CD4-positive, alpha-beta T cell (primary cell): ENCODE data around the gene NCAM2. TPM values are rescaled to one million over a fixed set of nuclear protein-coding genes. Genes with fewer than 3 reads are reported as not detected.

Source experiments
- ATAC-seq: fragments of 200-7000 bp; cut with Tn5 transposase; one replicate; pipeline ENCODE4 v1.10.0; 2022; ENCODE audit warnings: mild to moderate bottlenecking; ENCODE audit not compliant: poor library complexity
- CTCF ChIA-PET: fragments of 350-600 bp; sonication (Branson Sonifier 250); formaldehyde crosslinking; loops from one replicate; lab custom pipeline; 2021; ENCODE audit warnings: antibody characterized with exemption, inconsistent platforms; lab: Charles Lee
- POLR2A ChIA-PET: fragments of 350-600 bp; sonication (Branson Sonifier 250); formaldehyde crosslinking; loops from one replicate; lab custom pipeline; 2021; ENCODE audit warnings: antibody characterized with exemption, inconsistent platforms; lab: Charles Lee
- DNase-seq, 14 experiments: peaks; one replicate each; pipeline ENCODE4 v3.0.0-alpha.2; 2013 to 2020; ENCODE audit warnings: mixed read lengths in 2 of 14
- H3K27ac ChIP-seq, 2 donors: one replicate each; pipeline versions ENCODE4 v1.5.1 to v1.7.0; 2013; ENCODE audit warnings: low read length in 2 of 2, low read depth in 1 of 2, mild to moderate bottlenecking in 1 of 2
- H3K27me3 ChIP-seq, 2 experiments: 1 replicate in 1 of 2; 2 replicates in 1 of 2; pipeline versions ENCODE4 v1.6.1 to v1.7.0; 2013; ENCODE audit warnings: low read length in 2 of 2, control low read depth in 1 of 2, mild to moderate bottlenecking in 1 of 2, moderate library complexity in 1 of 2; ENCODE audit not compliant: insufficient read depth in 2 of 2, control insufficient read depth in 1 of 2
- H3K36me3 ChIP-seq: one replicate; pipeline ENCODE4 v1.6.1; 2013; ENCODE audit warnings: low read length, control low read depth; ENCODE audit not compliant: insufficient read depth
- H3K4me1 ChIP-seq: one replicate; pipeline ENCODE4 v1.6.1; 2013; ENCODE audit warnings: low read length, control low read depth; ENCODE audit not compliant: insufficient read depth
- H3K4me3 ChIP-seq: one replicate; pipeline ENCODE4 v1.5.1; 2013; ENCODE audit warnings: mild to moderate bottlenecking, low read length, moderate library complexity
- H3K9me3 ChIP-seq, 2 experiments: 1 replicate in 1 of 2; 2 replicates in 1 of 2; pipeline versions ENCODE4 v1.6.1 to v1.7.0; 2013; ENCODE audit warnings: low read length in 2 of 2, mild to moderate bottlenecking in 2 of 2, control low read depth in 1 of 2, moderate library complexity in 1 of 2; ENCODE audit not compliant: control insufficient read depth in 1 of 2, insufficient read depth in 1 of 2
- H3K27ac Mint-ChIP-seq: one replicate; pipeline ENCODE4 v1.8.0; 2020; ENCODE audit warnings: mixed read lengths
- H3K27me3 Mint-ChIP-seq: one replicate; pipeline ENCODE4 v1.8.0; 2021; ENCODE audit warnings: mixed read lengths
- H3K36me3 Mint-ChIP-seq: one replicate; pipeline ENCODE4 v1.8.0; 2021; ENCODE audit warnings: low read depth, mixed read lengths
- H3K4me1 Mint-ChIP-seq: one replicate; pipeline ENCODE4 v1.8.0; 2021; ENCODE audit warnings: low read depth, mixed read lengths
- H3K4me3 Mint-ChIP-seq: one replicate; pipeline ENCODE4 v1.8.0; 2020; ENCODE audit warnings: mild to moderate bottlenecking, mixed read lengths
- H3K9me3 Mint-ChIP-seq: one replicate; pipeline ENCODE4 v1.8.0; 2020; ENCODE audit warnings: mixed read lengths
- CTCF ChIP-seq: fragments of 200-600 bp; IDR thresholded peaks from one replicate; pipeline ENCODE4 v1.8.0; 2022; ENCODE audit warnings: antibody characterized with exemption, mild to moderate bottlenecking
- intact Hi-C, 2 experiments: fragments of 100-400 bp; cut with DNase I in 1 of 2; cut with micrococcal nuclease in 1 of 2; formaldehyde crosslinking; loops; one replicate each; pipeline versions ENCODE4 v1.15.1 to v1.9.0; 2023 to 2025; cut with DNase I, micrococcal nuclease
- total RNA-seq, 174 experiments: library from RNA in 2 of 174; stranded (reverse) in 2 of 174; gene quantifications; one replicate each; pipeline ENCODE4 v1.2.3 and lab custom pipeline; 2021 to 2026

Gene NCAM2
- total RNA-seq, 2 experiments from 2014 or later = not detected

- H3K27me3 Mint-ChIP-seq = no peaks in the 10 kb centered on the region
- H3K9me3 Mint-ChIP-seq = peaks cover 2% of the 10 kb centered on the region
Measured at GRCh38 chr21:21084179-21084578, 86.0 kb downstream of the NCAM2 start.

GRCh38 chr21:21085206-21085605 lies 87.0 kb downstream of the NCAM2 start:
- Mint-ChIP-seq H3K27me3 (no peaks in the 10 kb centered on the region), H3K9me3 (peaks cover 2% of the 10 kb centered on the region), H3K4me3 (no peak overlapping the region), H3K4me1 (no peaks in the 10 kb centered on the region), H3K36me3 (no peaks in the 10 kb centered on the region), H3K27ac (no peak overlapping the region)
- POLR2A ChIA-PET = no interaction called here
- Histone ChIP-seq H3K27me3 (no peaks in the 10 kb centered on the region), H3K9me3 (no peaks in the 10 kb centered on the region), H3K27ac (no peak overlapping the region), H3K36me3 (no peaks in the 10 kb centered on the region), H3K4me1 (no peaks in the 10 kb centered on the region), H3K4me3 (no peak overlapping the region)
- no peak for TF ChIP-seq CTCF
- intact Hi-C loops = no loop called here
- DNase-seq (no peak), ATAC-seq (no peak)
- CTCF ChIA-PET = no interaction called here

More at GRCh38 chr21:21084179-21084578, 86.0 kb downstream of the NCAM2 start:
- TF ChIP-seq CTCF = no peak
- POLR2A ChIA-PET = no interaction called here
- H3K4me3 ChIP-seq = no peak overlapping the region
- H3K9me3 ChIP-seq = no peaks in the 10 kb centered on the region
- no peak overlapping the region for H3K27ac ChIP-seq
- ATAC-seq (no peak), DNase-seq (no peak)
- CTCF ChIA-PET = no interaction called here
- Mint-ChIP-seq H3K36me3 (no peaks in the 10 kb centered on the region), H3K4me1 (no peaks in the 10 kb centered on the region), H3K27ac (no peak overlapping the region), H3K4me3 (no peak overlapping the region)
- H3K36me3 ChIP-seq = no peaks in the 10 kb centered on the region
- H3K27me3 ChIP-seq = no peaks in the 10 kb centered on the region
- H3K4me1 ChIP-seq = no peaks in the 10 kb centered on the region
- intact Hi-C loops = no loop called here

GRCh38 chr21:21096956-21097355 lies 98.7 kb downstream of the NCAM2 start:
- ChIA-PET CTCF (no interaction called here), POLR2A (no interaction called here)
- Mint-ChIP-seq H3K36me3 (no peaks in the 10 kb centered on the region), H3K4me1 (no peaks in the 10 kb centered on the region), H3K27me3 (no peaks in the 10 kb centered on the region), H3K27ac (no peak overlapping the region), H3K9me3 (no peaks in the 10 kb centered on the region), H3K4me3 (no peak overlapping the region)
- Histone ChIP-seq H3K27ac (no peak overlapping the region), H3K4me3 (no peak overlapping the region), H3K9me3 (no peaks in the 10 kb centered on the region), H3K4me1 (no peaks in the 10 kb centered on the region), H3K27me3 (no peaks in the 10 kb centered on the region), H3K36me3 (no peaks in the 10 kb centered on the region)
- TF ChIP-seq CTCF = no peak
- intact Hi-C loops = no loop called here
- DNase-seq = no peak
- no peak for ATAC-seq
